Activated naive CD8-positive, alpha-beta T cell treated with anti-CD3 and anti-CD28 coated beads for 36 hours (primary cell): ENCODE results near the gene AHSG. TPM values are rescaled to one million over a fixed set of nuclear protein-coding genes. Genes with fewer than 3 reads are reported as not detected.

Experiments used
- DNase-seq: peaks from one replicate; pipeline ENCODE4 v3.0.0; 2021
- H3K27ac Mint-ChIP-seq: one replicate; pipeline ENCODE4 v1.8.0; 2022; ENCODE audit warnings: mild to moderate bottlenecking, moderate library complexity, mixed read lengths
- H3K27me3 Mint-ChIP-seq: one replicate; pipeline ENCODE4 v1.8.0; 2022; ENCODE audit warnings: mild to moderate bottlenecking, mixed read lengths
- H3K36me3 Mint-ChIP-seq: one replicate; pipeline ENCODE4 v1.8.0; 2021; ENCODE audit warnings: mild to moderate bottlenecking, mixed read lengths
- H3K4me1 Mint-ChIP-seq: one replicate; pipeline ENCODE4 v1.8.0; 2021; ENCODE audit warnings: mixed read lengths
- H3K4me3 Mint-ChIP-seq: one replicate; pipeline ENCODE4 v1.8.0; 2022; ENCODE audit warnings: mild to moderate bottlenecking, moderate library complexity, mixed read lengths
- H3K9me3 Mint-ChIP-seq: one replicate; pipeline ENCODE4 v1.8.0; 2022; ENCODE audit warnings: mixed read lengths
- total RNA-seq, 2 experiments: library from RNA; stranded (reverse); gene quantifications; one replicate each; pipeline ENCODE4 v1.2.3, GENCODE V29; 2021

Gene AHSG
- total RNA-seq, 2 experiments from 2014 or later, result not detected

- no peak overlapping the region for H3K27ac Mint-ChIP-seq
- DNase-seq, result no peak
- H3K9me3 Mint-ChIP-seq, result no peaks in the 10 kb centered on the region
- H3K27me3 Mint-ChIP-seq, result no peaks in the 10 kb centered on the region
- no peaks in the 10 kb centered on the region for H3K36me3 Mint-ChIP-seq
- peaks cover 5% of the 10 kb centered on the region for H3K4me1 Mint-ChIP-seq
- no peak overlapping the region for H3K4me3 Mint-ChIP-seq
Measured at GRCh38 chr3:186638259-186638658, 25.4 kb downstream of the AHSG start.

- no peaks in the 10 kb centered on the region for H3K9me3 Mint-ChIP-seq
Measured at GRCh38 chr3:186639778-186640472, 27.1 kb downstream of the AHSG start, which contains the start of gene FETUB. FETUB (plus strand) TSS chr3:186640399; CDS start chr3:186640461, 62 bp downstream.

GRCh38 chr3:186640473-186640818 lies 27.6 kb downstream of the AHSG start:
- no peaks in the 10 kb centered on the region for H3K9me3 Mint-ChIP-seq
- H3K36me3 Mint-ChIP-seq, result no peaks in the 10 kb centered on the region
- DNase-seq, result no peak
- no peak overlapping the region for H3K27ac Mint-ChIP-seq
- peaks cover 9% of the 10 kb centered on the region for H3K4me1 Mint-ChIP-seq
- no peaks in the 10 kb centered on the region for H3K27me3 Mint-ChIP-seq
- no peak overlapping the region for H3K4me3 Mint-ChIP-seq

More at GRCh38 chr3:186639778-186640472, 27.1 kb downstream of the AHSG start, which contains the start of gene FETUB:
- Mint-ChIP-seq H3K36me3 (no peaks in the 10 kb centered on the region), H3K4me3 (no peak within 1 kb of the TSS), H3K27ac (no peak within 1 kb of the TSS), H3K27me3 (no peaks in the 10 kb centered on the region), H3K4me1 (peaks cover 9% of the 10 kb centered on the region)
- no peak for DNase-seq

DNA sequence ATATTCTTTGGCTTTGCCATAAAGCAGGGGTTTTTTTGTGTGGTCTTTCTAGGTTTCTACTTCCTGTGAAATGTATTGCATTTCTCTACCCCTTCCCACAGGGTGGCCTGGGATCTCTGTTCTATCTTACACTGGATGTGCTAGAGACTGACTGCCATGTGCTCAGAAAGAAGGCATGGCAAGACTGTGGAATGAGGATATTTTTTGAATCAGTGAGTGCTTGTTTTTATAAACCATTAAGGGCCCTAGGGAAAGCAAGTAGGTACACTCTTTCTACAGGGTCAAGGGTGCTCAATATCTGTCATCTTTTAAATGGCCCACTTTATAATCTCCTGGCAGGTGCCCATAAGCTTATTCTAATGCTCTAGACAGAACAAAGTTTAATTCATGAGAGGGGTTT lies 28.1 kb downstream of the AHSG start:
- Mint-ChIP-seq H3K4me3 (no peak overlapping the region), H3K9me3 (no peaks in the 10 kb centered on the region), H3K36me3 (no peaks in the 10 kb centered on the region), H3K4me1 (peaks cover 9% of the 10 kb centered on the region), H3K27ac (no peak overlapping the region), H3K27me3 (no peaks in the 10 kb centered on the region)
- no peak for DNase-seq

GRCh38 chr3:186642014-186642413 lies 29.2 kb downstream of the AHSG start:
- H3K9me3 Mint-ChIP-seq, result no peaks in the 10 kb centered on the region
- no peaks in the 10 kb centered on the region for H3K27me3 Mint-ChIP-seq
- peaks cover 9% of the 10 kb centered on the region for H3K4me1 Mint-ChIP-seq
- H3K36me3 Mint-ChIP-seq, result no peaks in the 10 kb centered on the region
- no peak overlapping the region for H3K4me3 Mint-ChIP-seq
- no peak overlapping the region for H3K27ac Mint-ChIP-seq
- no peak for DNase-seq

DNA sequence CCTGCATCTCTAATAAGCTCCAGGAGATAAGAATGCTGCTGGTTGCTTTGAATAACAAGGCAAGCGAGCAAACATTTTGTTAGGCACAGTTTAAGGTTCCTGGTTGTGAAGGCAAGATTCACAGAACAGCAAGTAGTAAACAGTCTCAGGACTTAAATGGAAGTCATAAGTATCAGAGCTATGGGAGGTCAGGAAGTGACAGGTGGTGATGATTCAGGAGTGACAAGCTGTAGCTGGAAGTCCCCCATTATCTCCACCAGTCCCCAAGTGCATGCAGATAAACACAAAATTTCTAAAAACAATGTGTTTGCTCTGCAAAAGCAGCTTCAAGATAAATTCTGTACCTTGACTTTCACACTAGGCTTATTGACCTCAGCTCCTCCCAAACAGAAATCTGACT lies 30.6 kb downstream of the AHSG start:
- no peak for DNase-seq
- H3K36me3 Mint-ChIP-seq, result no peaks in the 10 kb centered on the region
- peaks cover 9% of the 10 kb centered on the region for H3K4me1 Mint-ChIP-seq
- no peak overlapping the region for H3K4me3 Mint-ChIP-seq
- H3K27me3 Mint-ChIP-seq, result no peaks in the 10 kb centered on the region
- no peak overlapping the region for H3K27ac Mint-ChIP-seq
- H3K9me3 Mint-ChIP-seq, result no peaks in the 10 kb centered on the region

DNA sequence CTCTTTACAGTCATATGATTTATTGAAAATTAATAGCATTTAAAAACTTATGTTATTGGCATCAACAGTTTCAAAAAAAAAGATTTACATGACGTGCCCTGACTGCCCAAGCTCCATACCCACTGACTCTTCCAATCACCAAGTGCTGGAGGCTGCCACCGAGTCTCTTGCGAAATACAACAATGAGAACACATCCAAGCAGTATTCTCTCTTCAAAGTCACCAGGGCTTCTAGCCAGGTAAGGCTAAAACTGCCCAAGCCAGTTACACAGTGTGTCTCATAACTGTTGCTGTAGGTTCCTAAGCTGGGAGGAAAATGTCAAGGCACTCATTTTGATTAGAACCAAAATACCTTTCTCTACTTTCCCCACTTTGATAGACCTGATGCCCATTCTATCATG lies 31.8 kb downstream of the AHSG start:
- no peak overlapping the region for H3K4me3 Mint-ChIP-seq
- peaks cover 9% of the 10 kb centered on the region for H3K4me1 Mint-ChIP-seq
- H3K27ac Mint-ChIP-seq, result no peak overlapping the region
- DNase-seq, result no peak
- H3K27me3 Mint-ChIP-seq, result no peaks in the 10 kb centered on the region
- no peaks in the 10 kb centered on the region for H3K36me3 Mint-ChIP-seq
- no peaks in the 10 kb centered on the region for H3K9me3 Mint-ChIP-seq

- H3K4me3 Mint-ChIP-seq, result no peak overlapping the region
- H3K27ac Mint-ChIP-seq, result no peak overlapping the region
- H3K36me3 Mint-ChIP-seq, result no peaks in the 10 kb centered on the region
- H3K27me3 Mint-ChIP-seq, result no peaks in the 10 kb centered on the region
- no peak for DNase-seq
- H3K4me1 Mint-ChIP-seq, result peaks cover 9% of the 10 kb centered on the region
- H3K9me3 Mint-ChIP-seq, result no peaks in the 10 kb centered on the region
Measured at GRCh38 chr3:186646106-186646505, 33.2 kb downstream of the AHSG start.

DNA sequence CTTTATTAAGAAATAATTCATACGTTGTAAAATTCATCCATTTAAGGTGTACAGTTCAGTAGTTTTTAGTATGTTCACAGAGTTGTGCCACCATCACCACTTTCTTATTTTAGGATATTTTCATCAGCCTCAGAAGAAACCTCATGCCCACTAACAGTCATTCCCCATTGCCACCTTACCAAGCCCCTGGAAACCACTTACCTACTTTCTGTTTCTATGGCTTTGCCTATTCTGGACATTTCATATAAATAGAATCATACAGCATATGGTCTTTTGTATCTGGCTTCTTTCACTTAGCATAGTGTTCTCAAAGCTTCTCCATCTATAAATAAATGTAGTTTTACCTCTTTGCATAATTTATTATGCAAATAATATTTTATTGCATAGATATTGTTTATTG lies 34.0 kb downstream of the AHSG start:
- no peaks in the 10 kb centered on the region for H3K27me3 Mint-ChIP-seq
- H3K4me1 Mint-ChIP-seq, result peaks cover 8% of the 10 kb centered on the region

DNA sequence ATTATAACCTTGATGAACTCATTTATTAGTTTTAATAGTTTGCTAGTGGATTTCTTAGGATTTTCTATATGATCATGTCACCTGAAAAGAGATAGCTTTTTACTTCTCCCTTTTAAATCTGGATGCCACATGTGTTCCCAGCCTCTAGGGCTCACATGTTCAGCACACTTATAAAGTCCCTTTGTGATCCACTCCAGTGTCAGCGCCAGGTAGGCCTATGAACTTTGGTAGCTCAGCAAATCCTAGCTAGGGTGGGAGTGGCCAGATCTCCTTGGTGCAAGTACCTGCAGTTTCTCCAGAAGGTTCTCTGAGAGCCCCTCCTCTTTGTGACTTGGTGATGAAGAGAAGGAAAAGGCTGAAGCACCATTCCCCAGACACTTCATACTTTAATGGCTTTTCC lies 36.0 kb downstream of the AHSG start:
- no peak overlapping the region for H3K4me3 Mint-ChIP-seq
- H3K27ac Mint-ChIP-seq, result no peak overlapping the region
- no peaks in the 10 kb centered on the region for H3K9me3 Mint-ChIP-seq
- no peaks in the 10 kb centered on the region for H3K4me1 Mint-ChIP-seq
- no peak for DNase-seq
- H3K36me3 Mint-ChIP-seq, result no peaks in the 10 kb centered on the region
- no peaks in the 10 kb centered on the region for H3K27me3 Mint-ChIP-seq

More for the DNA sequence above, 34.0 kb downstream of the AHSG start:
- Mint-ChIP-seq H3K9me3 (no peaks in the 10 kb centered on the region), H3K36me3 (no peaks in the 10 kb centered on the region), H3K4me3 (no peak overlapping the region), H3K27ac (no peak overlapping the region)
- DNase-seq, result no peak

- H3K9me3 Mint-ChIP-seq, result no peaks in the 10 kb centered on the region
- no peak overlapping the region for H3K4me3 Mint-ChIP-seq
- H3K4me1 Mint-ChIP-seq, result no peaks in the 10 kb centered on the region
Measured at GRCh38 chr3:186651678-186652215, 38.9 kb downstream of the AHSG start.

DNA sequence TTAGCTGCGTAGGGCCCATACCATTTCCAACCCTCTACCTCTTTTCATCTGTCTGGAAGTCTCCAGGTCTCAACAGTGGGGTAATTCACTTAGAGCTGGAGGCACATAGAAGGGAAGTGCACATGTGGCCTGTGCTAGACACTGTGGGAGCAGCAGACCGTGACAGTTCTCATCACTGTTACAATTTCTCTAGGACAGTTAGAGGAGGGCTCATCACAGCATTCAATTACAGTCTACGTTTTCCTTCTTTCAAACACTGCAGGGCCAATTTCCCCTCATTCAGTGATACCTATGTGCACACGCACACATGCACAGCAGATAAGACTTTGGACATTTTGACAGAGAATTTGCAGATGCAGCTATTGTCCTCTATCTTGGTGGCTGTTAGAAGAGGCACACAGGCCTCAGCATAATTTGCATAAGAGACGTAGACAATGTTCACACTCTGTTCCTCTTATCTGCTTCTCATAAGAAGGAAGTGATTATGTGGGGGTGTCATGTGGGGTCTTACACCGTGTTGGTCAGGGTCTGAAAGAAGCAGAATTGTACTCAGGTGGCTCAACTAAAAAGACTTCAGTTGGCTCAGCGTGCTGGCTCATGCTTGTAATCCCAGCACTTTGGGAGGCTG lies 40.3 kb downstream of the AHSG start:
- H3K36me3 Mint-ChIP-seq, result no peaks in the 10 kb centered on the region
- DNase-seq, result no peak
- no peaks in the 10 kb centered on the region for H3K9me3 Mint-ChIP-seq
- H3K27ac Mint-ChIP-seq, result no peak overlapping the region
- no peak overlapping the region for H3K4me3 Mint-ChIP-seq
- H3K4me1 Mint-ChIP-seq, result no peaks in the 10 kb centered on the region
- H3K27me3 Mint-ChIP-seq, result no peaks in the 10 kb centered on the region

More at GRCh38 chr3:186651678-186652215, 38.9 kb downstream of the AHSG start:
- no peak for DNase-seq
- Mint-ChIP-seq H3K36me3 (no peaks in the 10 kb centered on the region), H3K27me3 (no peaks in the 10 kb centered on the region), H3K27ac (no peak overlapping the region)

DNA sequence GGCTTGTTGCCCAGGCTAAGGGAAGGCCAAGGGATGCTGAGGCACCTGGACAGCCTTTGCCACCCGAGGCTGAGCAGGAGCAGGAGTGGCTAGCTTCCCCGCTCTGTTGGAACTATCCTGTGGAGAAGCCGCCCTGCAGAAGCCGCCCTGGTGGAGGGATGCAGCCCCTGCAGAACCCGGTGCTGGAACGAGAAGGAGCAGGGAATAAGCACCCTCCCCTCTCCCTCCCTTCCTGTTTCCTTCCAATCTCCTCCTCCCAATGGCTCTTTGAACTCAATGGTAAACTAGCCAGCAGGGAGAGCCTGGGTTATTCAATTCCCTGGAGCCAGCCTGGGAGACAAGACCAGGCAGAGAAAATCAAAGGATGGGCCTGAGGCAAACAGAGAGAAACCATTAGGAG lies 41.1 kb downstream of the AHSG start:
- no peaks in the 10 kb centered on the region for H3K27me3 Mint-ChIP-seq
- no peaks in the 10 kb centered on the region for H3K9me3 Mint-ChIP-seq
- H3K36me3 Mint-ChIP-seq, result no peaks in the 10 kb centered on the region
- H3K27ac Mint-ChIP-seq, result no peak overlapping the region
- DNase-seq, result no peak
- no peaks in the 10 kb centered on the region for H3K4me1 Mint-ChIP-seq
- H3K4me3 Mint-ChIP-seq, result no peak overlapping the region

- Mint-ChIP-seq H3K4me1 (no peaks in the 10 kb centered on the region), H3K36me3 (no peaks in the 10 kb centered on the region), H3K27ac (no peak overlapping the region), H3K4me3 (no peak overlapping the region), H3K27me3 (peaks cover 11% of the 10 kb centered on the region), H3K9me3 (no peaks in the 10 kb centered on the region)
- DNase-seq, result no peak
Measured at GRCh38 chr3:186663361-186664118, 50.7 kb downstream of the AHSG start.

- Mint-ChIP-seq H3K27me3 (peaks cover 11% of the 10 kb centered on the region), H3K4me3 (no peak overlapping the region), H3K27ac (no peak overlapping the region), H3K9me3 (no peaks in the 10 kb centered on the region), H3K36me3 (no peaks in the 10 kb centered on the region), H3K4me1 (peaks cover under 1% of the 10 kb centered on the region)
- no peak for DNase-seq
Measured at GRCh38 chr3:186664119-186664495, 51.2 kb downstream of the AHSG start.
